A673 (cell line): ENCODE data around the gene NFU1. TPM values are rescaled to one million over a fixed set of nuclear protein-coding genes. Genes with fewer than 3 reads are reported as not detected.
A peak's percentile ranks its signal among the peaks of the same experiment; 100 is the strongest.

Source experiments
- Bru-seq: library from RNA; stranded (reverse); fragments of 400-500 nt; gene quantifications from one replicate; lab custom pipeline; 2021; lab: Mats Ljungman, UMichigan
- BruChase-seq, 2 experiments: library from RNA; stranded (reverse); fragments of 400-500 nt; gene quantifications; one replicate each; lab custom pipeline; 2021; lab: Mats Ljungman, UMichigan
- BruUV-seq: library from RNA; stranded (reverse); fragments of 400-500 nt; replicated peaks from 2 replicates; lab custom pipeline; 2021; lab: Mats Ljungman, UMichigan
- CTCF ChIA-PET: fragments of 300-600 bp; sonication (Branson Sonifier 250); formaldehyde crosslinking; loops from one replicate; lab custom pipeline; 2022; ENCODE audit warnings: antibody characterized with exemption; lab: Charles Lee
- POLR2A ChIA-PET: fragments of 300-600 bp; sonication (Branson Sonifier 250); formaldehyde crosslinking; loops from one replicate; lab custom pipeline; 2022; ENCODE audit warnings: antibody characterized with exemption; ENCODE audit not compliant: low non-redundant PET; lab: Charles Lee
- DNase-seq: peaks from one replicate; pipeline ENCODE4 v3.0.0-alpha.2; 2015; ENCODE audit warnings: low spot score
- H3K27ac ChIP-seq: fragments of 200-600 bp; sonication (generic); 2 replicates; pipeline ENCODE4 v1.5.1; 2016; ENCODE audit warnings: mixed run types, low read depth, mild to moderate bottlenecking, mixed read lengths, antibody characterized with exemption, low read length; ENCODE audit not compliant: poor library complexity, severe bottlenecking
- H3K27me3 ChIP-seq: fragments of 200-600 bp; sonication (generic); replicated peaks from 2 replicates; pipeline ENCODE4 v1.6.1; 2017; ENCODE audit warnings: mixed run types, low read depth, mild to moderate bottlenecking, mixed read lengths, antibody characterized with exemption, low read length; ENCODE audit not compliant: insufficient read depth, poor library complexity
- H3K36me3 ChIP-seq: fragments of 200-600 bp; sonication (generic); 2 replicates; pipeline ENCODE4 v1.6.1; 2016; ENCODE audit warnings: mixed run types, mild to moderate bottlenecking, mixed read lengths, antibody characterized with exemption, low read length; ENCODE audit not compliant: insufficient read depth, poor library complexity, severe bottlenecking
- H3K4me1 ChIP-seq: fragments of 200-600 bp; sonication (generic); 2 replicates; pipeline ENCODE4 v1.6.1; 2017; ENCODE audit warnings: mixed run types, mild to moderate bottlenecking, mixed read lengths, antibody characterized with exemption, low read length; ENCODE audit not compliant: insufficient read depth, poor library complexity, severe bottlenecking
- H3K4me3 ChIP-seq: fragments of 200-600 bp; sonication (generic); 2 replicates; pipeline ENCODE4 v1.5.1; 2016; ENCODE audit warnings: low read depth, mixed run types, mild to moderate bottlenecking, mixed read lengths, low read length; ENCODE audit not compliant: poor library complexity, severe bottlenecking
- H3K9me3 ChIP-seq: fragments of 200-600 bp; sonication (generic); 2 replicates; pipeline ENCODE4 v1.6.1; 2016; ENCODE audit warnings: mixed run types, low read depth, mild to moderate bottlenecking, mixed read lengths, antibody characterized with exemption, low read length; ENCODE audit not compliant: poor library complexity, severe bottlenecking
- EZH2 ChIP-seq: fragments of 200-600 bp; sonication (generic); IDR thresholded peaks from 2 replicates; pipeline ENCODE4 v1.6.1; 2017; ENCODE audit warnings: borderline replicate concordance, low read depth, mild to moderate bottlenecking, mixed read lengths, antibody characterized with exemption, low read length; ENCODE audit not compliant: poor library complexity, severe bottlenecking
- intact Hi-C: fragments of 100-400 bp; cut with micrococcal nuclease; formaldehyde crosslinking; loops from one replicate; pipeline ENCODE4 v1.10.0; 2022; ENCODE audit not compliant: unreplicated experiment
- long read RNA-seq: library from polyadenylated mRNA; stranded (forward); transcript quantifications from one replicate; pipeline ENCODE4 v2.0.0, GENCODE V29; 2022
- total RNA-seq: library from RNA; stranded (reverse); gene quantifications from 2 replicates; pipeline ENCODE4 v1.2.3, GENCODE V29; 2021
- TF ChIP-seq, protein P1 (sequence below): fragments of 300-800, 200-600 bp; sonication (generic); conservative IDR thresholded peaks from 2 replicates; pipeline ENCODE4 v1.5.1; 2017; ENCODE audit warnings: low read depth, mild to moderate bottlenecking, antibody characterized with exemption, low read length, moderate library complexity, mixed read lengths

Gene NFU1
- total RNA-seq = 54.3 and 65.4 TPM in 2 replicates
- Bru-seq, nascent RNA = percentile 62 among the genes with signal in this experiment
- BruChase-seq, experiment 1, labeled RNA remaining after a 2-hour chase = percentile 47 among the genes with signal in this experiment
- percentile 56 among the genes with signal in this experiment for BruChase-seq, experiment 2, labeled RNA remaining after a 6-hour chase
- long read RNA-seq, transcript NFU1-203 (8 exons, 1,467 nt) = major isoform, 50 of 62 reads
- long read RNA-seq, partial matches to known transcripts = 1 of 62 reads
- long read RNA-seq, other reads (novel, unspliced or antisense) = 7 of 62 reads

DNA sequence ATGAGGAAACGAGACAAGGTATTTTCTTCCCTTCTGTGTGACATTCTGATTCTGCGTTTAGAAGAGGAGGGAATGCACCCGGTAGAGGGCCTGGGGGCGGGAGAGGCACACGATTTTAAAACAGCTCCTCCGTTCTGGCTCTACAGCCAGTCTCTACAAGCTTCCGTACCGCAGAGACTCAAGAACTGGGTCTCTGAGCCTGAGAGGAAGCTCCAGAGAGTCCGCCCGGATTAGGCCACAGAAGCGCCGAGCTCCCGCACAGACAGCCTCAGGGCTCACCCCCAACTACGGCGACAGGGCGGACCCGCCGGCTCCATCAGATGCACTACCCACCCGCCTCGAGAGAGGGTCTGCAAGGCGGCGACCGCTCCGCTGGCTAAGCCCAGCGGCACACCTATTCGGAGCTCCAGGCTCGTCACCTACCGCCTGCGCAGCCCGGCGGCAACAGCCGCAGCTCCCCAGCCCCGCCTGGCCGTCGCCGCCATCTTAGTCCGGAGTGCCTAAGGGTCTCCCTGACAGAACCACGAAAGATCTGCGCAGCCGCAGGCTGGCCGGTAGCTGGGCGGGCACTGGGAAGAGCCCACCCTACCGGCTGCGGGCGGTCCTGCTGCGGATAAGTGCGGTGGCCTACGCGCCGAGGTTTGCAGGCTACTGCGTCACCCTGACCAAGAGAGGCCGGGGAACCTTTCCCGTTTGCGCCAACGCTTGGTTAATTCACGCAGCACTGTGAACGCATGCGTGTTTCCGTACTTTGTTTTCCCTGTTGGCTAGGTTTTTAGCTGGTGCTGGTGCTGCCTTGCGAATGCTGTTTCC is at the start of gene NFU1:
NFU1 (minus strand) TSS at position 498 of the 813 bp plus-strand sequence; CDS start at position 485, 13 bp downstream.
- POLR2A ChIA-PET = no interaction called here
- intact Hi-C loops = no loop called here
- no peaks in the 10 kb centered on the region for H3K36me3 ChIP-seq
- H3K27ac ChIP-seq = peak within 1 kb of the TSS; percentile 91
- CTCF ChIA-PET = no interaction called here
- BruUV-seq = no TSS peak
- H3K27me3 ChIP-seq = no peaks in the 10 kb centered on the region
- TF ChIP-seq EZH2 = no peak
- TF ChIP-seq, protein P1, sequence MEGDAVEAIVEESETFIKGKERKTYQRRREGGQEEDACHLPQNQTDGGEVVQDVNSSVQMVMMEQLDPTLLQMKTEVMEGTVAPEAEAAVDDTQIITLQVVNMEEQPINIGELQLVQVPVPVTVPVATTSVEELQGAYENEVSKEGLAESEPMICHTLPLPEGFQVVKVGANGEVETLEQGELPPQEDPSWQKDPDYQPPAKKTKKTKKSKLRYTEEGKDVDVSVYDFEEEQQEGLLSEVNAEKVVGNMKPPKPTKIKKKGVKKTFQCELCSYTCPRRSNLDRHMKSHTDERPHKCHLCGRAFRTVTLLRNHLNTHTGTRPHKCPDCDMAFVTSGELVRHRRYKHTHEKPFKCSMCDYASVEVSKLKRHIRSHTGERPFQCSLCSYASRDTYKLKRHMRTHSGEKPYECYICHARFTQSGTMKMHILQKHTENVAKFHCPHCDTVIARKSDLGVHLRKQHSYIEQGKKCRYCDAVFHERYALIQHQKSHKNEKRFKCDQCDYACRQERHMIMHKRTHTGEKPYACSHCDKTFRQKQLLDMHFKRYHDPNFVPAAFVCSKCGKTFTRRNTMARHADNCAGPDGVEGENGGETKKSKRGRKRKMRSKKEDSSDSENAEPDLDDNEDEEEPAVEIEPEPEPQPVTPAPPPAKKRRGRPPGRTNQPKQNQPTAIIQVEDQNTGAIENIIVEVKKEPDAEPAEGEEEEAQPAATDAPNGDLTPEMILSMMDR = peak; percentile 61
- no peaks in the 10 kb centered on the region for H3K9me3 ChIP-seq
- peak within 1 kb of the TSS; percentile 67 for H3K4me3 ChIP-seq
- H3K4me1 ChIP-seq = peaks cover 4% of the 10 kb centered on the region
- DNase-seq = peak; percentile 97

DNA sequence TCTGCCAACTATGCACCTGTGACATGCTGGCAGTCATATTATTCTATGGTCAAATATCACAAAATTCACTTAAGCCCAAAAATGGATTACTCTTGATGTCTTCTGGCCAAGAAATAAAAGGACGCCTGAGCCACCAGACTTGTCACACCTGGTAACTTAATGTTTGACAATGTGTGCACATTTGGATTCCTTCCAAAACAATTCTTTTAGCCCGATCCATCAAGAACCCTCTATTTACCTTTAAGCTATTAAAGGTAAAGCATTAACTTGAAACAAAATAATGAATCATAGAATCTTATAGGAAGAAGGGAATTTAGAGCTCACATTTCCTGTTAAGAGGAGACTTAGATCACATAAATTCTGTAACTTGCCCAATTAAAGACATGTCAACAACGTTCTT is 46.5 kb upstream of the NFU1 start:
- Histone ChIP-seq H3K36me3 (no peaks in the 10 kb centered on the region), H3K4me1 (no peaks in the 10 kb centered on the region), H3K9me3 (no peaks in the 10 kb centered on the region), H3K4me3 (no peak overlapping the region), H3K27ac (no peak overlapping the region), H3K27me3 (no peaks in the 10 kb centered on the region)
- POLR2A ChIA-PET = no interaction called here
- CTCF ChIA-PET = no interaction called here
- no peak for DNase-seq
- TF ChIP-seq EZH2 = no peak
- TF ChIP-seq, protein P1 = no peak
- intact Hi-C loops = no loop called here
- no TSS peak for BruUV-seq

DNA sequence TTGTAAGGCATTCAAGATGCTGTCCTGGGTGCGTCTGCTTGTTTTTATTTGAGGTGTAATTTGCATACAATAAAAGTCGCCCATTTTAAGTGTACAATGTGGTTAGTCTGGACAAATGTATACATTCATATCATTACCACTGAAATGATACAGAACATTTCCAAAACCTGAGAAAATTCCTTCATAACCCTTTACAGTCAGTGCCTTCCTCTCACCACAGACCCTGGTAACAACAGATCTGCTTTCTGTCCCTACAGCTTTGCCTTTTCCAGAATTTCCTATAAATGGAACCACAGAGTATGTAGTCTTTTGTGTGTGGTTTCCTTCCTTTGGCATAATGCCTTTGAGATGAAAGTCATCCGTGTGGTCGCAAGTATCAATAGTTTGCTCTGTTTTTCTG is 45.8 kb upstream of the NFU1 start:
- no peaks in the 10 kb centered on the region for H3K36me3 ChIP-seq
- no peaks in the 10 kb centered on the region for H3K4me1 ChIP-seq
- POLR2A ChIA-PET = no interaction called here
- no TSS peak for BruUV-seq
- TF ChIP-seq, protein P1 = no peak
- no peak for TF ChIP-seq EZH2
- no peak overlapping the region for H3K27ac ChIP-seq
- intact Hi-C loops = no loop called here
- no peaks in the 10 kb centered on the region for H3K9me3 ChIP-seq
- CTCF ChIA-PET = no interaction called here
- H3K27me3 ChIP-seq = no peaks in the 10 kb centered on the region
- no peak for DNase-seq
- no peak overlapping the region for H3K4me3 ChIP-seq
